Glutamatergic neuron (in vitro differentiated cells): ENCODE data around the gene ZBTB7A. TPM values are rescaled to one million over a fixed set of nuclear protein-coding genes. Genes with fewer than 3 reads are reported as not detected.

Source experiments
- DNase-seq: peaks from one replicate; pipeline ENCODE4 v3.0.0; 2022
- H3K27ac Mint-ChIP-seq: one replicate; pipeline ENCODE4 v1.8.0; 2020; ENCODE audit warnings: mild to moderate bottlenecking, mixed read lengths, inconsistent platforms; ENCODE audit not compliant: unreplicated experiment
- H3K27me3 Mint-ChIP-seq: one replicate; pipeline ENCODE4 v1.8.0; 2020; ENCODE audit warnings: mild to moderate bottlenecking, moderate library complexity, mixed read lengths, inconsistent platforms; ENCODE audit not compliant: unreplicated experiment
- H3K36me3 Mint-ChIP-seq: one replicate; pipeline ENCODE4 v1.8.0; 2020; ENCODE audit warnings: mild to moderate bottlenecking, mixed read lengths, inconsistent platforms; ENCODE audit not compliant: unreplicated experiment
- H3K4me1 Mint-ChIP-seq: one replicate; pipeline ENCODE4 v1.8.0; 2020; ENCODE audit warnings: mild to moderate bottlenecking, low read depth, mixed read lengths, inconsistent platforms; ENCODE audit not compliant: unreplicated experiment
- H3K4me3 Mint-ChIP-seq: one replicate; pipeline ENCODE4 v1.8.0; 2020; ENCODE audit warnings: mild to moderate bottlenecking, mixed read lengths, inconsistent platforms; ENCODE audit not compliant: unreplicated experiment
- H3K9me3 Mint-ChIP-seq: one replicate; pipeline ENCODE4 v1.8.0; 2020; ENCODE audit warnings: mild to moderate bottlenecking, moderate library complexity, mixed read lengths, inconsistent platforms; ENCODE audit not compliant: unreplicated experiment
- total RNA-seq: library from RNA; stranded (reverse); fragmentation: NEBNext Ultra II Directional; extraction: Animal tissue kit (Norgen Biotek cat#: 25700); gene quantifications from one replicate; pipeline ENCODE4 v1.2.1, GENCODE V29; 2021; ENCODE audit not compliant: unreplicated experiment
- TF ChIP-seq, protein P1 (sequence below): fragments of 200-600 bp; sonication (generic); IDR thresholded peaks from one replicate; pipeline ENCODE4 v1.5.0; 2021; ENCODE audit not compliant: partially characterized antibody, unreplicated experiment

Gene ZBTB7A
- total RNA-seq, 1 donor from 2014 or later: 21.8 TPM

- Mint-ChIP-seq H3K4me1 (peaks cover 19% of the 10 kb centered on the region), H3K4me3 (no peak overlapping the region), H3K36me3 (no peaks in the 10 kb centered on the region), H3K27me3 (peaks cover 17% of the 10 kb centered on the region), H3K27ac (no peak overlapping the region), H3K9me3 (peaks cover 27% of the 10 kb centered on the region)
- TF ChIP-seq, protein P1, sequence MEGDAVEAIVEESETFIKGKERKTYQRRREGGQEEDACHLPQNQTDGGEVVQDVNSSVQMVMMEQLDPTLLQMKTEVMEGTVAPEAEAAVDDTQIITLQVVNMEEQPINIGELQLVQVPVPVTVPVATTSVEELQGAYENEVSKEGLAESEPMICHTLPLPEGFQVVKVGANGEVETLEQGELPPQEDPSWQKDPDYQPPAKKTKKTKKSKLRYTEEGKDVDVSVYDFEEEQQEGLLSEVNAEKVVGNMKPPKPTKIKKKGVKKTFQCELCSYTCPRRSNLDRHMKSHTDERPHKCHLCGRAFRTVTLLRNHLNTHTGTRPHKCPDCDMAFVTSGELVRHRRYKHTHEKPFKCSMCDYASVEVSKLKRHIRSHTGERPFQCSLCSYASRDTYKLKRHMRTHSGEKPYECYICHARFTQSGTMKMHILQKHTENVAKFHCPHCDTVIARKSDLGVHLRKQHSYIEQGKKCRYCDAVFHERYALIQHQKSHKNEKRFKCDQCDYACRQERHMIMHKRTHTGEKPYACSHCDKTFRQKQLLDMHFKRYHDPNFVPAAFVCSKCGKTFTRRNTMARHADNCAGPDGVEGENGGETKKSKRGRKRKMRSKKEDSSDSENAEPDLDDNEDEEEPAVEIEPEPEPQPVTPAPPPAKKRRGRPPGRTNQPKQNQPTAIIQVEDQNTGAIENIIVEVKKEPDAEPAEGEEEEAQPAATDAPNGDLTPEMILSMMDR: no peak
- DNase-seq: no peak
These were observed 24.5 kb downstream of the ZBTB7A start for GRCh38 chr19:4042064-4042730.

DNA sequence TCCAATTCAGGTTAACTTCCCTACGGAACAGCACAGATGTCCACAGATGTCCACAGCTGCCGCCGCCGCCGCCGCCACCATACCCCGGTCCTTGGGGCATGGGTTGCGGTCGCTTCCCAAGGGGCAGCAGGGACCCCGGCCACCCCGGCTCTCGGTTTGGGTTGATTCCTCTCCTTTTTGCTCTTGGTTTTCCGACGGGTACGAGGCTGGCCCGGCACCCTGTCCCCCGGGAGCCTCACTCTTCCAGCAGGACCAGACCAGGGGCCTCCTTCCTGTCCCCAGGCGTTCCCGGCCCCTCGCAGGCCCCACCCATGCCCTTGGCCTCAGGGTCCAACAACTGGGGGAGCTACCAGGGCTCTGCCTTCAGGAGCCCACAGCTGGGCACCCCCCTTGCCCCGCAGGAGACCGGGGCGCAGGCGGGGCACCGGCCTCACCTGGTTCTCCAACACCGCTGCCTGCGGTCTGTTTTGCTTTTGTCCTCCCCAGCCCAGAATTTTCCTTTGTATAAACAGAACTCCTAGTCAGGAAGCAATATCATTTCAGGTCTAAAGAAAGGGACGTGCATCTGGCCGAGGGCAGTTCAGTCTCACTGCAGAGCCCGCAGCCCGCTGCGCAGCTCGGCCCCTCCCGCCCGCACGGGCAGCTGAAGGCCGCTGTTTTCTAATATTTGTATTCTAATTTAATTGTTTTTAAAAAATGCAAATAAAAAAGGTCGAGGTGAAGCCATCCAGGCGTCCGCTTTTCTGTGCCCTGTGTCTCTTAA lies 27.9 kb downstream of the ZBTB7A start:
- Mint-ChIP-seq H3K4me1 (peaks cover 10% of the 10 kb centered on the region), H3K27me3 (peaks cover 15% of the 10 kb centered on the region), H3K9me3 (peaks cover 22% of the 10 kb centered on the region), H3K27ac (peak overlapping the region; percentile 64), H3K4me3 (peak overlapping the region; percentile 20), H3K36me3 (no peaks in the 10 kb centered on the region)
- TF ChIP-seq, protein P1: no peak
- peak; percentile 57 for DNase-seq

DNA sequence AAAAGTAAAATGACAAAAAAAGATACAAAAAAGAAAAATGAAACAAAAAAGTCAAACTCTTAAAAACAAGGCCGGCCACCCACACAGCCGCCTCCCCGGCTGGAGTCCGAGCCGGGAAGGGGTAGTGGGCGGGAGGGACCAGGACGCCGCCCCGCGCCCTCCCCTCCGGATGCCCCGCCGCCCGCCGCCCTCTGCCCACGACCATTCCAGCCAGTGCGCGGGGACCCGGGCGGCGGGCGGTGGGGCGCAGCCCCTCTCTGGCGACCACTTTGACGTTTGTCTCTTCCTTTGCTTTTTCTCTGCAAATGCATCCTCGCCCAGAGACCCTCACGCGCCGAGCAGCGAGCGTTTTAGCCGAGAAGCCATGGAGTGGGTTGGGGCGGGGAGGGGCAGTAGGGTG lies 28.6 kb downstream of the ZBTB7A start:
- Mint-ChIP-seq H3K4me3 (peak overlapping the region; percentile 32), H3K4me1 (peaks cover 7% of the 10 kb centered on the region), H3K27me3 (peaks cover 15% of the 10 kb centered on the region), H3K36me3 (no peaks in the 10 kb centered on the region), H3K27ac (peak overlapping the region; percentile 74), H3K9me3 (peaks cover 22% of the 10 kb centered on the region)
- TF ChIP-seq, protein P1: no peak
- DNase-seq: no peak

- DNase-seq: no peak
- Mint-ChIP-seq H3K36me3 (no peaks in the 10 kb centered on the region), H3K27ac (peak overlapping the region; percentile 74), H3K4me1 (peaks cover 4% of the 10 kb centered on the region), H3K4me3 (peak overlapping the region; percentile 32), H3K27me3 (peaks cover 15% of the 10 kb centered on the region), H3K9me3 (peaks cover 21% of the 10 kb centered on the region)
- TF ChIP-seq, protein P1: no peak
These were observed 29.3 kb downstream of the ZBTB7A start for GRCh38 chr19:4037301-4037949.
